VCaP (cell line): ENCODE measurements around the gene NPTXR.

Experiments
- H3K27ac ChIP-seq: fragments of 450-650 bp; 2 replicates; pipeline ENCODE4 v1.5.1; 2017
- CTCF ChIP-seq: fragments of 450-650 bp; conservative IDR thresholded peaks from 2 replicates; pipeline ENCODE4 v1.5.1; 2017; ENCODE audit warnings: mild to moderate bottlenecking, moderate library complexity

NPTXR gene

GRCh38 chr22:38867471-38868285 lies 23.9 kb upstream of the NPTXR start:
- no peak for TF ChIP-seq CTCF
- H3K27ac ChIP-seq: no peak overlapping the region; the same call in 1 of the 2 replicates

GRCh38 chr22:38867124-38867455 lies 23.3 kb upstream of the NPTXR start:
- H3K27ac ChIP-seq: no peak overlapping the region

DNA sequence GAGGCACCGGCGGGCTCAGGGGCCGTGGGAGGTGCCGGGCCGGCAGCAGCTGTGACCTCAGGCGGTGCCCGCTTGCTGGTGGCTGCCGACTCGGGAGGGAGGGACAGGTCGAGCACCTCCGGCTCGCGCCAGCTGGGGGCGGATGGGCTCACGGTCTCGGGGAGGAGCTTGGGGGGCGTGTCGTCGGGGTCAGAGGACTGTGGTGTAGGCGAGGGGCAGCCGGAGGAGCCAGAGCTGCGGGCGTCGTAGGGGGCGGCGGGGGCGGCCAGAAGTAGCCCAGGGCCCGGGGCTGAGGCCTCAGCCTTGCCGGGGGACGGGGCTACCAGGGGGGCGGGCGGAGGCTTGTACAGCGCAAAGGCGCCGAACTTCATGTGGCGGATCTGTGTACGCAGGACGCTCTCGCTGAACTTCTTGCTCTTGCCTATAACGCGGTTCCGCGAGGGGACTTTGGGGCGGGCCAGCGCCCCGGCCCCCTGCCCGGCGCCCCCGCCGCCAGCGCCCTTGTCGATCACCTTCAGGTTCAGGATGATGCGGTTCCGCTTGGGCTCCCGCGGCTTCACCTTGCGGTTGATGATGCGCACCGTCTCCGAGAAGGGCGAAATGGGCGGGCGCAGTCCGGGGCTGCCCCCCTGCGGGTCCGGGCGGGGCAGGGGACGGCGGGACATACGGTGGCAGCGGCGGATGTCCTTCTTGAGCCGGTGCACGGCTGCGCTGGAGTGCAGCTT lies 22.7 kb upstream of the NPTXR start:
- TF ChIP-seq CTCF: no peak
- H3K27ac ChIP-seq: no peak overlapping the region

More at GRCh38 chr22:38867124-38867455, 23.3 kb upstream of the NPTXR start:
- TF ChIP-seq CTCF: no peak

DNA sequence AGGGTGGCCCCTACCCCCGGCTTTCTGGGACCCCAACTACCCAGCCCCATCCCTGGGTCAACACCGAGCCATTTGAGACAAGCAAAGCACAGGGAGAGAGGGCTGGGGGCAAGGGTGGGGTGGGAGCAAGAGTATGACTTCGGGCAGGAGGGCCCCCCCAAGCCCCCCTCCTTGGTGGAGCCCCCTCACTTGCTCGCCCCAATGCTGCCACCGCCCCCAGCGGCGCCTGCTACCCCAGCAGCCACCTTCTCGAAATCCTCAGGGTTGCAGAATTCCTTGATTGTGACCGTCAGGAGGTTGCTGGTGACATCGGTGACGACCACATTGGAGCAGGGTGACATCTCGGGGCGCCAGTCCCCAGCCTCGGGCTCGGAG lies 22.2 kb upstream of the NPTXR start:
- TF ChIP-seq CTCF: no peak
- 0 out of 2 replicates have a peak overlapping the region, but pooled peaks have one; percentile 62 for H3K27ac ChIP-seq

DNA sequence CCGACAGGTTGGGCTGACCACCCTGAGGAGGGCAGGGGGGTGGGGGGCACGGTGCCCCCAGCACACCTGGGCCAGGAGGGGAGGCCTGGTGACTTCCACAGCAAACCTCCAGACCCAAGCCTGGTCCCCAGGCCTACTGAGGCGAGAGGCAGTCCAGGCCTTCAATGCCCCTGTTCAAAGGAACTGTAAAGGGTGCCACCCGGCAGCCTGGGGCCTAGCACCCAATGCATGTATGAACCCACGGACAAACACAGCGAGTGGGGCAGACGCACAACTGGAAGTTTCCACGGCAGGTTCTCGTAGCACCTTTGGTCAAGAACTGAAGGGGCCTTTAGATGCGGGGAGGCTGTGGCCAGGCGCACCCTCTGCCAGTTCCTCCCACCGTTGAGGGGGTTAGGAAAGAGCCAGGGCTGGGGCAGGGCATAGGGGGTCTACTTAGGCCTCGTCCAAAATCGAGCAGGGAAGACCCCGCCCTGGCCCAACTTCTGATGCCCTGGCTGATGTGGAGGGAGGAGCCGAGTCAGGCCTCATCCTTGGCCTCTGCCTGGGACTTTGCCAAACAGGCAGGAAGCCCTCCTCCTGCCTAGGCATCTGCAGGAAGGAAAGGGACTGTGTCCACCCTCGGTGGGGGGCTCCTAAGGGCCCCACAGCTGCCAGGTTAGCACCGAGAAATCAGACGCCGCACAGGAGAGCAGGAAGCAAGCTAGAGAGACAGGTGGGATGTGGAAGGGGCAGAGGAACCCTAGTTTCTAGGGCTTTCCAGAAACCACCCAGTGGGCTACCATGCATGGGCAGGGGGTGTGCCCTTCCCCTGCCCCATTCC lies 21.6 kb upstream of the NPTXR start:
- peak overlapping the region; percentile 62 for H3K27ac ChIP-seq

GRCh38 chr22:38864361-38865191 lies 20.7 kb upstream of the NPTXR start:
- H3K27ac ChIP-seq: peak overlapping the region; percentile 62
- no peak for TF ChIP-seq CTCF

More for the DNA sequence above, 21.6 kb upstream of the NPTXR start:
- no peak for TF ChIP-seq CTCF
